Glomerular endothelial cell (primary cell): ENCODE measurements around the gene NBAS. TPM values are rescaled to one million over a fixed set of nuclear protein-coding genes. Genes with fewer than 3 reads are reported as not detected.
"Not testable (repeated sequence)": the region's sequence is repeated elsewhere in the genome, so short reads cannot be mapped to it uniquely, and the experiment has no call there.

Source experiments
- DNase-seq: peaks from one replicate; pipeline ENCODE4 v3.0.0-alpha.2; 2011; ENCODE audit warnings: low read depth, low spot score; ENCODE audit errors: extremely low read depth
- total RNA-seq: library from RNA; depleted of rRNA; stranded (reverse); fragments of >200 nt; gene quantifications from 2 replicates; pipeline ENCODE4 v1.2.3, GENCODE V29; 2015

Gene NBAS
- total RNA-seq, 1 donor from 2014 or later = 57.7 TPM

DNA sequence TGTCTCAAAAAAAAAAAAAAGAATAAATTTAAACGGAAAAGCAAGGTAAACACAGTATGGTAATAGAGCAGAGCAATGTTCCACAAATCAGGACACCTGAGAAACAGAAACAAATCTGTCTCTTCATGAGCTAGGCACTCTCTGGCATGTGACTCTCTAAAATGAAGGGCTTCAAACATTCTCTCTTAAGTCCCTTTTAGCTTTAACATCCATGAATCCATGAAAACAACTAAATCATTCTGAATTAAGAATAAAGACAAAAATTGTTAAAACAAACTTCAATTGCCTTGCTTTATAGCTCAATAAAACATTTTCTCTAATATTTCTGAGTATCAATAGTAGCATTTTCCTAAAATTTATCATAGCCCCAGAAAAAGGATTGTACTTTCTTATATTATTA, 132.1 kb downstream of the NBAS start:
- DNase-seq = no peak

DNA sequence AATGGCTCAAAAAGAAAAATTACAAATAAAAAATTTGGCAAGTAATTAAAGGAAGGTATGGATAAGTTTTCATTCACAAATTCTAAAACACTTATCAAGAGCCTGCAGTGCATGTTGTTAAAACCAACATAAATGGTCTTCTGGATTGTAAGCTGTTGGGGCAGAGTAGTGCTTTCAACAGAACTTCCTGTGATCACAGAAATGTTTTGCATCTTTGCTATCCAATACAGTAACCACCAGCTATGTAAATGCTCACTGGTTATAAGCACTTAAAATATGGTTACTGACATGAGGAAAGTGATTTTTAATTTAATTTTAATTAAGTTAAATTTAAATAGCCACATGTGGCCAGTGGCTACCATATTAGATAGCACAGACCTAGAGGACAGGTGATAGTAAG, 133.1 kb downstream of the NBAS start:
- DNase-seq = no peak

DNA sequence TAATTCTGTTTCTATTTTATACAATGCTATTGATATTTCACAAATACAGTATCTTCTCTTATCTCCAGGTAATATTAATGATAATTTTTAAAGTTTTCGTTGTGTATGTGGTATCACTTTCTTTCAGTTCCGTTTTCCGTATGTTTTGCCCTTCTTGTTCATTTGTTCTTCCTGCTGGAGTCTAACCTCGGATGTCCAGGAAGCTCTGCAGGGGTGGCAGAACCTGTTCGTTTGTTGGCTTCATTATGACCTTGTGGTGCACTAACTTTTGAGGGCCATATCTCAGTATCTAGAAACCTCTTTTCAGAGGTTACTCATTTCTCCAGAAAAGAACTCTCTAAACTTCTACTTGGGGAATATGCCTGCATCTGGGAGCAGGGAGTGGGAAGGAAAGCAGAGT, 134.5 kb downstream of the NBAS start:
- no peak for DNase-seq

- no peak for DNase-seq
Measured at GRCh38 chr2:15425712-15426111, 135.4 kb downstream of the NBAS start.

GRCh38 chr2:15421753-15422152, 139.4 kb downstream of the NBAS start:
- no peak for DNase-seq

GRCh38 chr2:15415748-15416147, 145.4 kb downstream of the NBAS start:
- no peak for DNase-seq

DNA sequence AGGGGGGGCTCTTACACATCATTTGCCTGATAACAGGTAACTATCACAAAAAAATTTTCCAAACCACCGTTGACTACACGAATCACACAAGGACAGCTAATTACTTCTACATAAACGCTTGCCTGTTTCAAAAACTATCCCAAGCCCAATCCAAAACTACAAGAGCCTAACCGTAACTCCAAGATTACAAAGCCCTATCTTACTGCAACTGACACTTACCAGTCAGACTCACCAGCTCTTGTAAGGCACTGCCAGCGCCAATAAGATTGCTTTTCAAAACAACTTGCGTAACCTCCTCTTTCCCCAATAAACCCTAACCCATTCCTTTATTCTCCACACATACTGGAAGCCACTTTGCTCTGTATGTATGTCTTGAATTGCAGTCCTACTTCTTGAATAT, 148.4 kb downstream of the NBAS start:
- DNase-seq = no peak

- DNase-seq = no peak
Measured at GRCh38 chr2:15412309-15412708, 148.8 kb downstream of the NBAS start.

DNA sequence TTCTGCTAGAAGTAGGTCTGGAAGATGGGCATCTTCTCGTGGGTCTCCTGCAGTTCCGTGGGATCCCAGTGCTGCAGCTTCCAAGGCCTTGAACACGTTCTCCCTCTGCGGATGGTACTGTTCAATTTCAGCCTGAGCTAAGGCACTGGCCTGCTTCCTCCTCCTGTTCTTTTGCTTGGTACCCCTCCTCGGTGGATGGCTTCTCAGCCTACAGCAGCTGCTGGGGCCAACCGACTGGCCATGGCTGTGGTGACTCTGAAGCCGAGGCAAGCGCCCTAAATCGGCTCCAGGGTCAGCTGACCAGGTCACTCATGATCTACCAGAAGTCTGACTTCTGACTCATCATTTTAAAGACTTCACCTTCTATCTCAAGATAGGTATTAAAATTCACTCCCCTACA, 150.2 kb downstream of the NBAS start:
- no peak for DNase-seq

- no peak for DNase-seq
Measured at GRCh38 chr2:15408759-15409158, 152.4 kb downstream of the NBAS start.

DNA sequence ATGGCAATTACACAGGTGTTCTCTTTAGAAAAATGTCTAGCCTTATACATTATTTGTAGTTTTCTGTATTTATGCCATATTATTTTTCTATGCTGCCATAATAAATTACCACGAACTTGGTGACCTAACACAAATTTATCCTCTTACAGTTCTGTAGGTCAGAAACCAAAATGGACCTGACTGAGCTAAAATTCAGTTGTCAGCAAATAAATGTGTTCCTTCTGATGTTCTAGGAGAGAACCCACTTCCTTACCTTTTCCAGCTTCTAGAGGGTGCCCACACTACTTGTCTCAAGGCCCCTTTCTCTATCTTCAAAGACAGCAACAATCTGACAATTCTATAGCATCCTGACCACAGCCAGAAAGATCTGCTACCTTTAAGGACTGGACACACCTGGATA, 153.5 kb downstream of the NBAS start:
- DNase-seq = no peak

- DNase-seq = not testable (repeated sequence)
Measured at GRCh38 chr2:15404511-15404910, 156.6 kb downstream of the NBAS start.

DNA sequence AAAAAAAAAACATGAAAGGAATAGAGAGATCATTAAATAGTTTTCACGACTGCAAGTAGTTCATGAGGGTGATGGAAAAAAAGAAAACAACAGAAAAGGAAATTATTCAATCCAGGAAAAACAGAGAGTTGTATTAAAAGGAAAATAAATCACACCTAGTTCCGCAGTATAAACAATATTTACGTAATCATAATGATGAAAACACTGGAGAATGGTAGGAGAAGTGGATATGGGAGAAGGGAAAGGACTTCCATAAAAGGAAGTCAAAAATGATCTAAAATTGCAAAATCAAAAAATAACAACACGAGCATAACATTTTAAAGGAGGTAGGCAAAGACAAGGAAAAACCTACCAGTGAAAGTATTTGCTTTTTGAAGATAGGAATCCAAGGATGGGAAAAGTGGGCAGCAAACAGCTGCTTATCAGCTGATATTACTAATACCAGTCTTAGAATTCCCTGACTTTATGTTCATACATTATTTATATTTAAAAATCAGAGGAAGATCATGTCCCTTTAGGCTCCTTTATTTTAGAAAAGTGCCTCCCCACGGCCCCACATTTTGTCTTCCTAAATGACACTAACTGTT, 160.8 kb downstream of the NBAS start:
- DNase-seq = no peak

DNA sequence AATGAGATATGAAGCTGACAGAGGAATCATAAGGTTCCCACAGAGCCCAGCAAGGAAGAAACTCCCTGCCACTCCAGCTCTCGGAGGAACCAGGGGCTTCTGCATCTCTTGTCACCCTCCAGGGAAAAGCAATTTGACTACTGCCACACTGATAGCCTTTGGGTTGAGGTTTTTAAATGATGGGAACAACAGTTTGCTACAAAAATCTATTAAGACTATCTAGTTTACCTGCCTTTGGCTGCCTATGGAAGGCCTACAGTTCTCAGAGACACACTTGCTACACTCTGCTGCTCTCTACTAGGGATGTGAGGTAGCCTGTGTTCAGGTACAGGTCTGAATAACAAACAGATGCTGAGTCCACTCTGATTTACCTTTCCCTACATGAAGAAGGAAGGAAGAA, 161.9 kb downstream of the NBAS start:
- DNase-seq = no peak

GRCh38 chr2:15391751-15392150, 169.4 kb downstream of the NBAS start:
- no peak for DNase-seq

- no peak for DNase-seq
Measured at GRCh38 chr2:15389895-15390294, 171.2 kb downstream of the NBAS start.

DNA sequence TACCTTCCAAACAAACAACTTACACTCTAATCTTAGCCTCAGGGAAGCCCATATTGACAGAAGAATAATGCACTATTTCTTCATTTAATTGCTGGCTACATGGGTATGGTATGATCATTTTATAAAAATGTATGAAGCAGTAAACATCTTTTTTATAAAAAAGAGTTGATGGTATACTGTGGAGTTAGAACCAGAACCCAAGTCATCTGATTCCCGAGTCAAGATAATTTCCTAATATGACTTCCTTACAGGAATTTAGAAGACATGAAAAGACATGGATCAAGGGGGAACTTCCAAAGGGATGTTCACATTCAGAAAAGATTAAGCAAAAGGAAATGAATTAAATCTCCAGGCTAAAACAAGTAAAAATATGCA, 171.8 kb downstream of the NBAS start:
- DNase-seq = no peak

DNA sequence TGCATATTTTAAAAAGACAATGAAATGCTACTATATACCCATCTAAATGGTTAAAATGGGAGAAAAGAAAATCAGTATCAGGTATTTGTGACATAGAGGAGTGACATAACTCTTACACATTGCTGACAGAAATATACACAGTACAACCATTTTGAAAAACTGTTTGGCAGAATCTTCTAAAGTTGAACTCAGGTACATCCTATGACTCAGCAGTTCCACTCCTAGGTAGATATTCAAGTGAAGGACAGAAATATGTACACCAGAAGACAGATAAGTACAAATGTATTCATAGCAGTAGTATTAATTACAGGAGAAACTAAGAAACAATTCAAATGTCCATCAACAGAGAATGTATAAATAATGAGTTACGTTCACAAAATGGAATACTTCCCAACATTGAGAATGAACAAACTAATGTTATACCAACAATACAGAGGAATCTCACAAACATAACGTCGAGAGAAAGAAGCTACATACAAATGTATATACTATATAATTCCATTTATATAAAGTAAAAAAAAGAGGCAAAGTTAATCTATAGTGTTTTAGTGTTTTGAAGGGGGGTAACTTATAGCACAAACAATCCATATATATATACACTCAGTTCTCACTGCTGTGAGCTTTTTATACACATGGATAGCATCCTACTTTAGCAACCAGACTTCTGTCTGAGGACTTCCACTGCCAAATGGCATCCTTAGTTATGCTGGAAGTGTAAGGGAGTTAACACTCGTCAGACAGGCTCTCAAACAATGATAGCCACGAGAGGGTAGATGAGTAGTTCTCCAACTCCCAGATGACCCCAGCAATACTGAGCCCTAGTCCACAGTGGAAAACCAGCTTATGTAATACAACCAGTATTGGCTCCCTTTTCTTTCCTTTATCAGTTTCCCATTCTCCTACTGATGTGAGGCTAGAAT, 172.5 kb downstream of the NBAS start:
- DNase-seq = no peak

- no peak for DNase-seq
Measured at GRCh38 chr2:15385184-15385583, 175.9 kb downstream of the NBAS start.

GRCh38 chr2:15383695-15384350, 177.3 kb downstream of the NBAS start:
- no peak for DNase-seq

- DNase-seq = no peak
Measured at GRCh38 chr2:15378148-15378908, 182.8 kb downstream of the NBAS start.
